A549 (cell line): ENCODE data around the gene GOLGA5. TPM values are rescaled to one million over a fixed set of nuclear protein-coding genes. Genes with fewer than 3 reads are reported as not detected.

Experiments
- ATOH8 ChIP-seq: fragments of 250-450 bp; sonication (Bioruptor Pico); IDR thresholded peaks from 2 replicates; pipeline ENCODE4 v1.5.0; 2020; ENCODE audit warnings: low read depth, mild to moderate bottlenecking, moderate library complexity
- BCL3 ChIP-seq: fragments of >200 bp; sonication (Bioruptor Twin); formaldehyde crosslinking; IDR thresholded peaks from 3 replicates; pipeline ENCODE4 v1.6.1; 2016
- CBX2 ChIP-seq: fragments of 200-600 bp; sonication (generic); IDR thresholded peaks from 2 replicates; pipeline ENCODE4 v1.6.1; 2016; ENCODE audit warnings: low read depth, mild to moderate bottlenecking, borderline replicate concordance
- CEBPB ChIP-seq, 2 experiments: fragments of >200 bp in 1 of 2; sonication (Bioruptor Twin) in 1 of 2; formaldehyde crosslinking in 1 of 2; IDR thresholded peaks; 2 replicates each; pipeline ENCODE4 v1.6.1; 2012 to 2016
- EHF ChIP-seq: fragments of 250-450 bp; sonication (Bioruptor Pico); IDR thresholded peaks from 2 replicates; pipeline ENCODE4 v1.5.0; 2020; ENCODE audit warnings: mild to moderate bottlenecking
- EHMT2 ChIP-seq: fragments of 200-600 bp; sonication (generic); IDR thresholded peaks from 2 replicates; pipeline ENCODE4 v1.6.1; 2016; ENCODE audit warnings: antibody characterized with exemption, low read depth, mild to moderate bottlenecking, moderate library complexity
- ELK1 ChIP-seq: fragments of 150-350 bp; IDR thresholded peaks from 2 replicates; pipeline ENCODE4 v1.6.1; 2014; ENCODE audit warnings: low read depth, mild to moderate bottlenecking, low read length
- FOSB ChIP-seq: fragments of 250-450 bp; sonication (Bioruptor Pico); IDR thresholded peaks from 2 replicates; pipeline ENCODE4 v1.5.0; 2020; ENCODE audit warnings: mild to moderate bottlenecking, moderate library complexity
- FOSL2 ChIP-seq, 2 experiments: fragments of 450-650 bp in 1 of 2; fragments of >200 bp in 1 of 2; sonication (Bioruptor Twin) in 1 of 2; formaldehyde crosslinking; IDR thresholded peaks; 2 replicates each; pipeline versions ENCODE4 v1.5.0 to v1.6.1; 2016 to 2020; ENCODE audit warnings: mild to moderate bottlenecking in 1 of 2, moderate library complexity in 1 of 2
- HDAC2 ChIP-seq: fragments of 200-600 bp; sonication (generic); IDR thresholded peaks from 2 replicates; pipeline ENCODE4 v1.6.1; 2016
- HEYL ChIP-seq: fragments of 250-450 bp; sonication (Bioruptor Pico); IDR thresholded peaks from 2 replicates; pipeline ENCODE4 v1.8.0; 2021; ENCODE audit warnings: mild to moderate bottlenecking, moderate library complexity
- HOXB5 ChIP-seq: fragments of 250-450 bp; sonication (Bioruptor Pico); IDR thresholded peaks from 2 replicates; pipeline ENCODE4 v1.5.0; 2020; ENCODE audit warnings: mild to moderate bottlenecking, moderate library complexity
- JUNB ChIP-seq: fragments of >200 bp; sonication (Bioruptor Twin); formaldehyde crosslinking; IDR thresholded peaks from 2 replicates; pipeline ENCODE4 v1.6.1; 2016
- KDM1A ChIP-seq: fragments of 200-600 bp; sonication (generic); IDR thresholded peaks from 2 replicates; pipeline ENCODE4 v1.6.1; 2016; ENCODE audit warnings: low read depth, mild to moderate bottlenecking
- NFE2L2 ChIP-seq: fragments of 150-350 bp; conservative IDR thresholded peaks from 2 replicates; pipeline ENCODE4 v1.6.1; 2014; ENCODE audit warnings: low read length
- NPAS2 ChIP-seq: fragments of 250-450 bp; sonication (Bioruptor Pico); IDR thresholded peaks from 2 replicates; pipeline ENCODE4 v1.8.0; 2022; ENCODE audit warnings: mild to moderate bottlenecking, moderate library complexity, borderline replicate concordance
- NR3C1 ChIP-seq: fragments of >200 bp; sonication (Bioruptor Twin); formaldehyde crosslinking; IDR thresholded peaks from 3 replicates; pipeline ENCODE4 v1.6.1; 2017
- PBX3 ChIP-seq: IDR thresholded peaks from 2 replicates; pipeline ENCODE4 v1.6.1; 2012
- POLR2AphosphoS2 ChIP-seq: conservative IDR thresholded peaks from 2 replicates; pipeline ENCODE4 v1.6.1; 2012; ENCODE audit warnings: low read length, improper control_type of control experiment, inconsistent platforms
- RFX5 ChIP-seq: fragments of 450-650 bp; IDR thresholded peaks from 2 replicates; pipeline ENCODE4 v1.7.1; 2014; ENCODE audit warnings: antibody characterized with exemption, mild to moderate bottlenecking, moderate library complexity
- SMC3 ChIP-seq: fragments of >200 bp; sonication (Bioruptor Twin); formaldehyde crosslinking; IDR thresholded peaks from 3 replicates; pipeline ENCODE4 v1.6.1; 2018; ENCODE audit warnings: inconsistent platforms
- TP53 ChIP-seq: fragments of 250-450 bp; sonication (Bioruptor Pico); IDR thresholded peaks from 2 replicates; pipeline ENCODE4 v1.5.0; 2021; ENCODE audit warnings: mild to moderate bottlenecking, moderate library complexity
- ZC3H11A ChIP-seq: fragments of 450-650 bp; IDR thresholded peaks from 2 replicates; pipeline ENCODE4 v1.6.1; 2014; ENCODE audit warnings: antibody characterized with exemption, mild to moderate bottlenecking
- ZFP36 ChIP-seq: fragments of 450-650 bp; IDR thresholded peaks from 2 replicates; pipeline ENCODE4 v1.6.1; 2014; ENCODE audit warnings: borderline replicate concordance; ENCODE audit not compliant: partially characterized antibody
- ZNF302 ChIP-seq: fragments of 250-450 bp; sonication (Bioruptor Pico); IDR thresholded peaks from 2 replicates; pipeline ENCODE4 v1.9.0; 2021; ENCODE audit warnings: inconsistent platforms, mild to moderate bottlenecking, moderate library complexity
- polyA plus RNA-seq, 4 experiments: library from polyadenylated mRNA; depleted of rRNA in 3 of 4; stranded (reverse); fragments of >200 nt; fragmentation: RNase III in 1 of 4; extraction: RNeasy Plus Mini Kit Qiagen cat#74134 plus additional on column Dnase treatment in 1 of 4; gene quantifications; 2 replicates in 3 of 4; 3 replicates in 1 of 4; pipeline ENCODE4 v1.2.3, GENCODE V29; 2011 to 2017
- TF ChIP-seq, protein P1 (sequence below): fragments of 250-450 bp; sonication (Bioruptor Pico); IDR thresholded peaks from 2 replicates; pipeline ENCODE4 v1.5.0; 2021; ENCODE audit warnings: mild to moderate bottlenecking, moderate library complexity, borderline replicate concordance
- TF ChIP-seq, protein P2 (sequence below): fragments of >200 bp; sonication (Bioruptor Twin); formaldehyde crosslinking; IDR thresholded peaks from 2 replicates; pipeline ENCODE4 v1.6.1; 2016

The GOLGA5 gene
- polyA plus RNA-seq, 2 of the 4 experiments (the other 2 are of a cell fraction), result 31.9 to 53.8 TPM

DNA sequence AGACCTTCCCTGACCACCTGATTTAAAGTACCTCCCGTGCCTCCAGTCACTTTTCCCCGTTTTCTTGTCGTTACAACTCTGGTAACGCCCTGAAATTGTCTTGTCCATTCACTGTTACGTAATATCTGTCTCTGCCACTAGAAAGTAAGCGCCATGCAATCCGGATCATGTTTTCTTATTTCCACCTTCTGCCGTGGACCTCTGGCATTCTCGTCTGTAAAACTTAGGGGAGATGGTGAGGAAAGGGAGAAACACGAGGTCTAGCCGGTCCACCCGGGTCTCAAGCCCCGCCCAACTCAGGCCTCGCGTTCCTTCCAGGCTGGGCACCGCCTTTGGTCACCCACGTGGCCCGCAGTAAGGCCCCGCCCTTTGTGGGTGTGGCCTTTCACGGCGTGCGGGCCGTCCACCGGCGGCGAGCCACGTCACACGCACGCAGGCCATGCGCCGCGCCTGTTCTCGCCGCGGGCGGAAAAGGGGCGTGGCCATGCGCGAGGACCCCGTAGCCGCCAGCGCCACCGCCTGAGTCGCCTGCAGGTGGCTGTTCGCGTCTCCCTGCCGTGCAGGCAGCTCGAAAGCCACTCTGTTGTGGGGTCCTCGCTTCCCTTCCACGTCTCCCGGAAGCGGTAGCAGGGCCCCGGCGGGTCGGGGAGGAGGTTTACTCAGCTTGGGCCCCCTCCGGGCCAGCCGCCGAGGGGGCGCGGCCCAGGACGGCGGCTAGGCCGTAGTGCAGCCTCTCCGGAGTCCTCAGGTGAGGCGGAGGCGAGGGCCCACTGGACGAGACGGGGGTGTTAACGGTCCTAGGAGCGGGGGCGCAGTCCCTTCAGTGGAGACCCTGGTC is at the start of gene GOLGA5 (continued):
- TF ChIP-seq HOXB5 (CRISPR knock-in tag) (no peak), POLR2AphosphoS2 (no peak), EHF (CRISPR knock-in tag) (no peak), EHMT2 (no peak), ATOH8 (CRISPR knock-in tag) (no peak), KDM1A (no peak), NFE2L2 (no peak), CEBPB (IDR thresholded peaks at IDR 0.05) (peak; percentile 24 to 83; a peak in 2 of 4 replicates), ELK1 (no peak), NR3C1 (no peak), NPAS2 (CRISPR knock-in tag) (no peak), PBX3 (no peak), RFX5 (no peak), ZFP36 (no peak), SMC3 (no peak), ZC3H11A (no peak), BCL3 (peak; percentile 65; the same call in 2 of the 3 replicates), CBX2 (no peak), JUNB (no peak), FOSL2 (IDR thresholded peaks at IDR 0.05) (no peak), FOSL2 (CRISPR knock-in tag; IDR thresholded peaks at IDR 0.05) (peak; percentile 42), HDAC2 (no peak), TP53 (CRISPR knock-in tag) (no peak), HEYL (CRISPR knock-in tag) (no peak), FOSB (CRISPR knock-in tag) (no peak), ZNF302 (no peak)
- TF ChIP-seq, protein P1, sequence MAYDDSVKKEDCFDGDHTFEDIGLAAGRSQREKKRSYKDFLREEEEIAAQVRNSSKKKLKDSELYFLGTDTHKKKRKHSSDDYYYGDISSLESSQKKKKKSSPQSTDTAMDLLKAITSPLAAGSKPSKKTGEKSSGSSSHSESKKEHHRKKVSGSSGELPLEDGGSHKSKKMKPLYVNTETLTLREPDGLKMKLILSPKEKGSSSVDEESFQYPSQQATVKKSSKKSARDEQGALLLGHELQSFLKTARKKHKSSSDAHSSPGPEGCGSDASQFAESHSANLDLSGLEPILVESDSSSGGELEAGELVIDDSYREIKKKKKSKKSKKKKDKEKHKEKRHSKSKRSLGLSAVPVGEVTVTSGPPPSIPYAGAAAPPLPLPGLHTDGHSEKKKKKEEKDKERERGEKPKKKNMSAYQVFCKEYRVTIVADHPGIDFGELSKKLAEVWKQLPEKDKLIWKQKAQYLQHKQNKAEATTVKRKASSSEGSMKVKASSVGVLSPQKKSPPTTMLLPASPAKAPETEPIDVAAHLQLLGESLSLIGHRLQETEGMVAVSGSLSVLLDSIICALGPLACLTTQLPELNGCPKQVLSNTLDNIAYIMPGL (CRISPR knock-in tag), result 0 out of 2 replicates have a peak, but pooled peaks have one; percentile 17
- TF ChIP-seq, protein P2, sequence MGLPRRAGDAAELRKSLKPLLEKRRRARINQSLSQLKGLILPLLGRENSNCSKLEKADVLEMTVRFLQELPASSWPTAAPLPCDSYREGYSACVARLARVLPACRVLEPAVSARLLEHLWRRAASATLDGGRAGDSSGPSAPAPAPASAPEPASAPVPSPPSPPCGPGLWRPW, result no peak
